NCI-H2029 (cell line): Measurements from ENCODE around the gene PELI2.

Experiments
- DNase-seq: peaks from one replicate; lab custom pipeline; 2025; lab: John Stamatoyannopoulos, UW

PELI2 gene

GRCh38 chr14:56299306-56299984 is 181.2 kb downstream of the PELI2 start:
- DNase-seq = no peak

DNA sequence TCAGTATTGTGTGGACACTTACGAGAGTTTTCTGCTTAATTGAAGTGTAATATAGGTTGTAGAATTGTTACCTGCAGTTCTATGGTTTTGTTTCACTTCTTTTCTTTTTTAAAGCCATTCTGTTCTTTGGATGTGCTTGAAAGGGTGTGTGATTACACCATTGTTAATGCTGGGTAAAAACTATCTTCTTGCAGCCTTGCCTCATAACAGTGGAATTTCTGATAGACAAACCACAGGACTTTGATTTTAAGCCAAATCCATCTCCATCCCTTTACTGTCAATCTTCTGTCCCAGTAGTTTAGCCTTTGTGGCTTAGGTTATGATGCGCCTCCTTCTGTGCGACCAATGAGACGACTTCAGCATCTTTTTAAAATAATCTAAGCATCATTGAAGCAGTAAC is 182.3 kb downstream of the PELI2 start:
- DNase-seq = no peak

DNA sequence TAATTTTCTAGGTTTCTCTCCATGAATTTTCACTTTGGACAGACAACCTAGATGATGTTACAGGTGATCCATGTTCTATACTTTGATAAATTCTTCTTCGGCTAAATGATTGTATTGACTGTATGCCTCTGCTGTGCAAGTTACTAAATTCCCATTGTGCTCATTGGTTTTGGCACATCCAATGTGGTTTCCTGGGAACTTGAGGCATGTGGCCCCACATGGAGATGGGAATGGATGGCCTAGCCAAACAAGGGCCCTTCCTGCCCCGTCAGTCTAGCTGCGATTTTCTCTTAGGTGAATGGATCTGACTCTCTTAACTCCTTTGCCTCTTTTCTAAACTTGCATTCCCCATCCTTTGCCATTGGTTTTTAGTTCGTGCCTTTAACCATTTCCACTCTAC is 186.2 kb downstream of the PELI2 start:
- DNase-seq = no peak

DNA sequence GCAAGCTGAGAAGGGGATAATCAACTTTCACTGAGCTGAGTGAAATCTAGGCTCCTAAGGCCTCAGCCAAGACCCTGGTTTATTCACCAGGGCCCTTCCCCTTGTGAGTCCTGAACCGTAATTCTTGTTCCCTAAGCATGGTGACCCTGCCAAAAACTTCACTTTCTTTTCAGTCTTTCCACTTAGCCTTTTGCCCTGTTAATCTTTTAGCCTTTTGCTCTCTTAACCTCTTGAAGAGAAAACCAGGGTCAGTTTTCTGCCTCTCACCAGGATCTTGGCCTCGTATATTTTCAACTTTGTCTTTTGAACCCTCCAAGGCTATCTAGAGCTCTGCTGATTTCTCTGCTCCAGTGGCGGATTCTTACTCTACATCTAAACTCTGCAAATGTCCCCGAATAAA is 191.0 kb downstream of the PELI2 start:
- DNase-seq = no peak

DNA sequence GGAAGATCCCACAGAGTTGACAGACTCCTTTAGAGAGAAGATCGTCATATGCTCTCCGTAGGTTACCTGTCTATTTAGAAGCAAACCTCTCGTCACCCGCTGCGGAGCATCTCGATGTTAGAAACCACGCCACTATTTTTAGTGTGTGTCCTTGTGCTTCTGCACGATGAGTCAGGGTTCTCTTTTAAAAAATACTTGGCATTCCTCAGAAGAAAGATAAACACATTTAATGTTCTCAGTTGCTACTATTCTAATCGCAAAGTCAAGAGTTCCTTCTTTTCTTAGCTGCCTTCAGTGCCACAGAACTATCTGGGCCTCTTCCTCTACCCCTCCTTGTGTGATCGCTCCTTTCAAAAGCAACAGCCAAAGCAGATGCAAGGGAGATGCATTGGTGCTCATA is 192.4 kb downstream of the PELI2 start:
- DNase-seq = no peak

GRCh38 chr14:56313789-56314188 is 195.6 kb downstream of the PELI2 start:
- DNase-seq = no peak

- no peak for DNase-seq
These were observed 200.3 kb downstream of the PELI2 start for GRCh38 chr14:56318393-56319115.

DNA sequence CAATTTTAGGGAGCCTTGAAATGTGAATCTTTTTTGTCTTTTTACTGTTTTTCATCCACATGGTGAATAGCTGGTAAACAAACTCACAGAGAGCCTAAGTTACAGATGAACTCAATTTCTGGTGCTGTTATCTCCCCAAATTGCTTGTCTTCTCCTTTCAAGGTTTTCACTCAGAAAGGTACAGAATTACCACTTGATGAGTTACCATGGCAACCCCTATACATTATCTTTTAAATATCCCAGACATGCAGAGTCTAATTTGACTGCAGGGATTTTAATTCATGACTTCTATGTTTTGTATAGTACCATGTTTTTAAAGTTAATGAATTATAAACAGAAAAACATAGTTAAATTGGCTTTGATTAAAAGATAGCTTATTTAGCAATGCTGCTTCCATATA is 203.7 kb downstream of the PELI2 start:
- no peak for DNase-seq

DNA sequence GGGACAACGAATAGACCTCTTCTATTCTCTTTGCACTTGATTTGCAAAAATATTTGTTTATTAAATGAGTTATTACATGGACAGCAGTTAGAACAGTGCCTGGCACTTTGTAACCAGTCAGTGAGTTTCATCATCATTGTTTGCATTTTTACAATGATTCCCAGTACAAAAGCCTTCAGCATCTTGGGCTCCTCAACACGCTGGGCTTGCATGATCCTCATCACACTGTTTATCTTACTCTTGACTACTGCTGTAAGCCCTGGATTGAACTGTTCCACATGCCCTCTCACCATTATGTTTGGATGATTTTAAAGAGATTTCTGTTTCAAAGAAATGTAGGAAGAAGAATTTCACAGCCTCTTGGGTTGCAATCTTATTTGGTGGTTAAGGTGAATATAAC is 204.3 kb downstream of the PELI2 start:
- peak; percentile 56 for DNase-seq

DNA sequence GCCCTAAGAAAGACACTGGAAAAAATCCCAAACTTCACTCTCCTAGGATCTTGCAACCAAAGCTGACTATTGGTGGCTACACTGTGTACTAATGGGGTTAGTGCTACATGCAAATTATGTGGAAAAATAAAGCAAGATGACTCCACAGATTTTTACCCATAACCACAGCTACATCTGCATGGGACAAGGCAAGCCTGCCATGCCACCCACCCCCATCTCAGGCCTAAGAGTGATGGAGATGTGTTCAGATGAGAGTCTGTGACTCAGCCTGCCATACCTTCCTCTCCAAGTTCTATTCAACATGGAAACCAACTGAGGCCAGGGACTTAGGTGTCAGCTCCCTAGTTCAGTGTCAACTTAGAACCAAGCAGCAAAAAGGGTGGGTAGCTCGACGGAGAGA is 206.2 kb downstream of the PELI2 start:
- DNase-seq = no peak

- DNase-seq = no peak
These were observed 206.9 kb downstream of the PELI2 start for GRCh38 chr14:56324856-56325699.

DNA sequence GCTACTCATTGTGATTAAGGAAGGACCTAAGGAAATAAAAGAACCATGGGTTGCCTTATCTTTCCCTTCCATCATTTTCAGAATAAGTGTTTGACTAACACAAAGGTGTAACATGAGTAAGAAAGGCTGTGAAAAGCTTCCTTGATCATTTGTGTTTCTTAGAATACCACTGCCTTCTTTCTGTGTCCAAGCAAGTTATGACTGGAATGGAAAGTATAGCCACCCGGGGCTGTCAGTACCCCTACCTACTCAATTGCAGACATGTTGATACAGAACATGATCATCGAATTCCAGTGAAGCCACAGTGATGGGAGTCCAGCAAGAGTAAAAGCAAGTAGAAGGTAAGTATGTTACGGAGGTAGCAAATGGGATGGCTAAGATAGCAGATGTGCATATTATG is 209.8 kb downstream of the PELI2 start:
- DNase-seq = no peak

DNA sequence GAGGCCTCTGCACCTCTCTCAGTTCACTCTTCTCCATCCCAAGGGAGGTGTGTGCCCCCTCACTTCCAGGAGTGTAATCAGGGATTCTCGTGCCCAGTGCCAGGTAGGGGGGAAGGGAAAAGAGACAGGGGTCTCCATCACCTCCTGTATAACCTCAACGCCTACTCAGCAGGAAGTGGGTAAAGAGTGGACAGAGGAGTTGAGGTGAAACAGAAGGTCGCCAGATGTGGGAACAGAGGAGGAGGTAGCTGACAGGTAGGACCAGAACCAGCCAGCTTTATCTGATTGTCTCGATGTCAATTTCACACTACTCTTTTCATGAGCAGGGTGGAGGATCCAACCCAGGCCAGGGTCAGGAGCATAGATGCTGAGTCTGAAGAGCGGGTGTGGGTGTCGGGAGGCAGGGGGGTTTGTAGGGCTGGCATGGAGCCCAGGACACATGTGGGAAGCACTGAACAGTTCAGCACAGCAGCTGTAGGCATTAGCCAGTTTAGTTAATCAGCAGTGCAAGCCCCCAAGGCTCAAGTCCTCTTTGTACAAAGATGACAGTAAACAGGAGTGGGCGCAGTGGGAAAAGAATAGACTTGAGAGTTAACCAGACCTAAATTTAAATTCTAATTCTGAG is 213.5 kb downstream of the PELI2 start:
- DNase-seq = peak; percentile 77

- DNase-seq = peak; percentile 97
These were observed 215.4 kb downstream of the PELI2 start for GRCh38 chr14:56333359-56334292.

- no peak for DNase-seq
These were observed 216.2 kb downstream of the PELI2 start for GRCh38 chr14:56334458-56334857.

DNA sequence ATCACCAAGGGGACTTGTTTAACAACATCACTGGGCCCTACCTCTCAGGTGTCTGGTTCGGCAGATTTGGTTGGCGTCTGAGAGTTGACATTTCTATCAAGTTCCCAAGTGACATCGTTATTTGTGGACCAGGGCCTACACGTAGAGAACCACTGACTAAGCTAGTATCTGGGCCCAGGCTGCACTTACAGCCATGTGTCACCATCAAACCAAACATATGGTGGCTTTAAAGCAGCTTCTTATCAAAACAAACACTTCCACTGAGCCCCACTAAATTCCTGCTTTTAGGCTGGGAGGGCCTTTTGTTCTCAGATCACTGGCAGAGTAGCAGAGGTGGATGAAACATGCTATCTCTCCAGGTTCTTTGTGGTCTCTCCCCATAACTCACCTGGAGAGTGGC is 220.5 kb downstream of the PELI2 start:
- peak; percentile 36 for DNase-seq

DNA sequence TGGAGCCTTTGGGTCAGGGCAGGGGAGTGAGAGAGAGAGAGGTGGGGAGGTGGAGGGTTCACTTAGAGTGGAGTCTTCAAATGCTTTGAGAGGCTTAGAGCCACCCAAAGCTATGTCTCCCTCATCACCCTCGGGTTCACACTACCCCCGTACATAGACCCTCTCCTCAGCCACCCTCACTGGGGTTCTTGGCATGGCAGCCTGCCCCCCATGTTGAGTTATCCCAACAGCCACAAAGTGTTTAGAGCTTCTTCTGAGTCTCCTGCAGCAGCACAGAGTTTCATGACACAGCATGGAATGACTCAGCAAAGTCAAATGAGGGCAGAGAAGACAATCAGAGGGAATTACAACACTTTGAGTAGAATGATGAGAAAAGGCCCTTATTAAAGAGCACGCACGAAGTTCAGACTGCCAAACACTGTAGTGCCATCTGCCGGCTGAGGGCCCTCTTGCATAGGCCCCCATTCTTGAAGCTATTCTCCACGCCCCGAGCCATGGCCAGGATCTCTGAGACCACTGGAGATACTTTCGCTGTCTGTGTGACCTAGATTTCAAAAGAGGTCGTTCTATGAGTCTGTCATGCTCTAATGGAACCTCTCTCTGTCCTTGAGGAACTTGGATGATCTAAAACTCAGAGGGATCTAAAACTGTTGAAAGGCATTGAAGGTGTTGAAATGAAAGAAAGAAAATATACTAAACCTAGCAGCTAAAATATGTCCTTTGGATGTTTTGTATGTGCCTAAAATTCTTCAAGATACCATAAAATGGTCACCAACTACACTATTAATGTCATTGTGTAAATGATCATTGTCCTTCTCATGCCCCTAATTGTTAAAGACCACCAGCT is 221.9 kb downstream of the PELI2 start:
- peak; percentile 89 for DNase-seq

- no peak for DNase-seq
These were observed 222.7 kb downstream of the PELI2 start for GRCh38 chr14:56340932-56341331.

- no peak for DNase-seq
These were observed 223.7 kb downstream of the PELI2 start for GRCh38 chr14:56341766-56342493.

GRCh38 chr14:56342494-56342942 is 224.3 kb downstream of the PELI2 start:
- peak; percentile 37 for DNase-seq
